ENCODE measurements around the gene ZBTB12.
"Not testable (repeated sequence)": the region's sequence is repeated elsewhere in the genome, so short reads cannot be mapped to it uniquely, and the experiment has no call there.

ZBTB12 gene

GRCh38 chr6:31858707-31859106 is 43.2 kb downstream of the ZBTB12 start:
- no peak overlapping the region for H3K4me3 ChIP-seq (ENCODE audit: low read depth, low read length)
- no peak for TF ChIP-seq CTCF (conservative IDR thresholded peaks at IDR 0.05; ENCODE audit: low read depth, low read length)
- DNase-seq (ENCODE audit: low read depth) = no peak

- not testable (repeated sequence) for H3K4me3 ChIP-seq (ENCODE audit: low read depth, low read length); DNase-seq (ENCODE audit: low read depth)
Observed at GRCh38 chr6:31857774-31858173, 44.1 kb downstream of the ZBTB12 start.

GRCh38 chr6:31851980-31852718 is 49.7 kb downstream of the ZBTB12 start:
- not testable (repeated sequence) for DNase-seq (ENCODE audit: low read depth); H3K4me3 ChIP-seq (ENCODE audit: low read depth, low read length)

- TF ChIP-seq CTCF (conservative IDR thresholded peaks at IDR 0.05; ENCODE audit: low read depth, low read length) = no peak
- DNase-seq (ENCODE audit: low read depth) = no peak
- no peak overlapping the region for H3K4me3 ChIP-seq (ENCODE audit: low read depth, low read length)
Observed at GRCh38 chr6:31851485-31851832, 50.4 kb downstream of the ZBTB12 start.

- no peak overlapping the region for H3K4me3 ChIP-seq (ENCODE audit: low read depth, low read length)
- no peak for TF ChIP-seq CTCF (conservative IDR thresholded peaks at IDR 0.05; ENCODE audit: low read depth, low read length)
- no peak for DNase-seq (ENCODE audit: low read depth)
Observed at GRCh38 chr6:31850765-31851484, 51.0 kb downstream of the ZBTB12 start.
